Measurements from ENCODE around the gene RPS6KA5. TPM values are rescaled to one million over a fixed set of nuclear protein-coding genes. Genes with fewer than 3 reads are reported as not detected.

RPS6KA5 gene
- total and polyA plus RNA-seq, 5 experiments from 2014 or later, result 12.3 to 23.2 (median 14.5) TPM

DNA sequence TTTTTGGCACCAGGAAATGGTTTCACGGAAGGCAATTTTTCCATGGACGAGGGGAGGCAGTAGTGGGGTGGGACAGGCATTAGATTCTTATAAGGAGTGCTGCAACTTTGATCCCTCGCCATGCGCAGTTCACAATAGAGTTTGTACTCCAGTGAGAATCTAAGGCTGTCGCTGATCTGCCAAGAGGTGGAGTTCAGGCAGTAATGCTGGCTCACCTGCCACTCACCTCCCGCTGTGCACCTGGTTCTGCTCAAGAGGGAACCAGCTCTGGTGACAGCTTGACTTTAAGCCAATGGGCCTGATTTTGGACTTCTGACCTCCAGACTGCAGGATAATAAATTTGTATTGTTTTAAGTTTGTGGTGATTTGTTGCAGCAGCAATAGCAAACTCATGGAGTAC lies 163.4 kb downstream of the RPS6KA5 start:
- DNase-seq (no peak), ATAC-seq (no peak)
- Mint-ChIP-seq H3K27ac (no peak overlapping the region), H3K4me3 (no peak overlapping the region), H3K9me3 (no peaks in the 10 kb centered on the region), H3K36me3 (peaks cover 0 to 76% (median 26%) of the 10 kb centered on the region in 3 donors), H3K27me3 (no peaks in the 10 kb centered on the region), H3K4me1 (no peaks in the 10 kb centered on the region)
- POLR2A ChIA-PET, result no interaction called here

DNA sequence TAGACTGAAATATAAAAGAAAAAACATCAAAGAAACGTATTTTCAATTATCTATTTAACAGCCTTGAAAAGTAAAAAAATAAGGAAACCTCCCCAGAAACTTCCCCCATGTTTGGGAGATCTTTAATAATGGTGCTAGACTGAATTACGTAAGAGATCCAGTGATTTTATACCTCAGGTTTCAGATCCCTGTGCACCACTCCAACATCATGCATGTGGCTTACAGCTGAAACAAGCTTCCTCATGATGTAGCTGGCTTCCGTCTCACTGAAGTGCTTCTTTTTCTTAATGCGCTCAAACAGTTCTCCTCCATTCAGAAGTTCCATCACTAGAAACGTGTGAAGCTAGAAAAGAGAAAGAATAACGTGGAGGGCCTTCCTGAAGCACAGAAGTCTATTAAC lies 166.2 kb downstream of the RPS6KA5 start:
- DNase-seq (no peak), ATAC-seq (no peak)
- Mint-ChIP-seq H3K4me3 (no peak overlapping the region), H3K4me1 (no peaks in the 10 kb centered on the region), H3K27ac (no peak overlapping the region), H3K36me3 (peaks cover 0 to 71% (median 23%) of the 10 kb centered on the region in 3 donors), H3K27me3 (no peaks in the 10 kb centered on the region), H3K9me3 (no peaks in the 10 kb centered on the region)
- POLR2A ChIA-PET, result no interaction called here

DNA sequence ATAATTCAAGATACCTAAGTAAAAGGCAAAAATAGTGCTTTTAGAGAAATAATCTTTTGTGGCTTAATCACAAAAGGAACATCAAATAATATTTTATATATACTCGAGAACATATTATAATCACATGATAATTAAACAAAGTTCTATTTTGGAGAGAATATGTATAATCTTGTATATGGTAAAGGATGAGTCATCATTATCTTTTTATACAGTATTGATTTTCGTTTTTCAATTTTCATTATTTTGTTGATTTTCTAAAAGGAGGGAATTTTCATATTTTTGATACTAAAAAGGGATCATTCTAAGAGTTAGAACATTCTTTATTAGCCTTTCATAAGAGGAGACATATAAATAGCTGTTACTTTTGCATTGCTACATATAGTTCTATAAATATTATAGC lies 166.9 kb downstream of the RPS6KA5 start:
- Mint-ChIP-seq H3K27me3 (no peaks in the 10 kb centered on the region), H3K36me3 (peaks cover 0 to 71% (median 20%) of the 10 kb centered on the region in 3 donors), H3K4me1 (no peaks in the 10 kb centered on the region), H3K4me3 (no peak overlapping the region), H3K9me3 (no peaks in the 10 kb centered on the region), H3K27ac (no peak overlapping the region)
- DNase-seq, result no peak
- POLR2A ChIA-PET, result no interaction called here
- ATAC-seq, result no peak

DNA sequence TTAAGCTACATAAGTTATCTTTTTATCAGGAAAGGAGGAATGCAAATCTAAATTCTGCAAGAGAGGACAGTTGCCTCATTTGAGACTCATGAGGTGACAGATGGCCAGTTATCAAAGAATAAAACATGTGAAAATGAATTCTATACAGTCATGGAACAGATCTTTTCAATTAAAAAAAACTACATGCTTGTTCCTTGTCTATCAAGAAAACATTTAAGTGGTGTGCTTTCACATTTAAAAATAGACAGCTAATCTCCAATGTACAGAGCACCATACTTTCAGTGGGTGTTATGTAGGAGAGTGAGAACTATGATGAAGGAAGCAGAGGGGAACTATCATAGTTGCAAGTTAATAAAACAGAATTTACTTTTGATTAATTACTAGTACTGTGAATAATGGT lies 167.5 kb downstream of the RPS6KA5 start:
- H3K4me1 Mint-ChIP-seq, result no peaks in the 10 kb centered on the region
- H3K4me3 Mint-ChIP-seq, result no peak overlapping the region
- H3K27ac Mint-ChIP-seq, result peak overlapping the region in 2 of 10 donors; percentile 33 to 58
- no peaks in the 10 kb centered on the region for H3K27me3 Mint-ChIP-seq
- ATAC-seq (no peak), DNase-seq (no peak)
- H3K9me3 Mint-ChIP-seq, result no peaks in the 10 kb centered on the region
- POLR2A ChIA-PET, result no interaction called here
- peaks cover 0 to 67% (median 16%) of the 10 kb centered on the region in 3 donors for H3K36me3 Mint-ChIP-seq

DNA sequence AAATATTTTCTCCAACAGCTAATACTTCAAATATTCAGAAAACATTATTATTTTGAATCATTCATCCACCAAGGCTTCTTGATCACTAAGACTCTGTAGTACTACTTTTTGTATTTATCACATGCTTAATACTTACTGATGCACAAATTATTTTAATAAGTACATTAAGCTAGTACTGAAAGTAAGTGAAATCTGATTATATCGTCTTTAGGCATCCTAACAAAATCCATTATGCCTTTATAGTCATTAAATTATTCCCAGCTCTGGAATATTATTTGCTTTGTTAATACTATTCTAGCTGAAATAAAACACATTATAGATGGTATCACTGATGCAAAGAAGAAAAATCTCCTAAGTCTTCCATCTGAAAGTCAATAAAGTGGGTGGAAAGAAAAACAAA lies 169.1 kb downstream of the RPS6KA5 start:
- POLR2A ChIA-PET, result no interaction called here
- H3K9me3 Mint-ChIP-seq, result no peaks in the 10 kb centered on the region
- DNase-seq (no peak), ATAC-seq (no peak)
- no peak overlapping the region for H3K4me3 Mint-ChIP-seq
- peaks cover 0 to 60% (median 13%) of the 10 kb centered on the region in 3 donors for H3K36me3 Mint-ChIP-seq
- no peaks in the 10 kb centered on the region for H3K27me3 Mint-ChIP-seq
- H3K4me1 Mint-ChIP-seq, result no peaks in the 10 kb centered on the region
- peak overlapping the region in 1 of 10 donors; percentile 3 for H3K27ac Mint-ChIP-seq

DNA sequence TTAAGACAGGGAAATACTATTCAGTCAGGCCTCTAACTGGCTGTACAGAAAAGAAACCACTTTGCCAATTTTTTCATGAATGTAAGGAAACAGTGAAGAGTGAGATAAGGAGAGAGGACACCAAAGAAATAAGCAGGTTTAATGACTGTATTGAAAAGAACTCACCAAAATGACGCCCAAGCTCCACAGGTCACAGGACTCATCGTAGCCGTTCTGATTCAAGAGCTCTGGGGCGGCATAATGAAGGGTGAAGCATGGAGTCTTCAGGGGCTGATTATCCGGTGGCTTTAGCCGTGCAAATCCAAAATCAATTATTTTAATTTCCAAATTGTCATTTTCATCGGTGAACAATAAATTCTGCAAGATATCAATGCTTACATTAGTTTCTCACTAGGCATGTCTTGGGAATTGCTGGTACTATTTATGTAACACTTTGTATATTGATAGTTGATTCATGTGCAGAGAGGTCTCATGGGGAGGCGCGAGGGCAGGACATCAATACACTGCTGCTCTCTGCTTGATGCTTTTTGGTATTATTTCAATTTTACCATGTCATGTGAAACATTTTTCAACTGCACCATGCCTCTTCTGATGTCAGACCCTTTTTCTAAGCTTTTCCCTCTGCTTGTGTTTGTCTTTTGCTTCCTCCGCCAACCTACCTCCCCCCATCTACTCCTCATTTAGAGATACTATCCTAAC lies 170.0 kb downstream of the RPS6KA5 start:
- Mint-ChIP-seq H3K36me3 (peaks cover 0 to 52% (median 11%) of the 10 kb centered on the region in 3 donors), H3K27me3 (no peaks in the 10 kb centered on the region), H3K27ac (peak overlapping the region in 2 of 10 donors; percentile 3 to 15), H3K9me3 (no peaks in the 10 kb centered on the region), H3K4me3 (no peak overlapping the region), H3K4me1 (no peaks in the 10 kb centered on the region)
- POLR2A ChIA-PET, result no interaction called here
- ATAC-seq (no peak), DNase-seq (no peak)

DNA sequence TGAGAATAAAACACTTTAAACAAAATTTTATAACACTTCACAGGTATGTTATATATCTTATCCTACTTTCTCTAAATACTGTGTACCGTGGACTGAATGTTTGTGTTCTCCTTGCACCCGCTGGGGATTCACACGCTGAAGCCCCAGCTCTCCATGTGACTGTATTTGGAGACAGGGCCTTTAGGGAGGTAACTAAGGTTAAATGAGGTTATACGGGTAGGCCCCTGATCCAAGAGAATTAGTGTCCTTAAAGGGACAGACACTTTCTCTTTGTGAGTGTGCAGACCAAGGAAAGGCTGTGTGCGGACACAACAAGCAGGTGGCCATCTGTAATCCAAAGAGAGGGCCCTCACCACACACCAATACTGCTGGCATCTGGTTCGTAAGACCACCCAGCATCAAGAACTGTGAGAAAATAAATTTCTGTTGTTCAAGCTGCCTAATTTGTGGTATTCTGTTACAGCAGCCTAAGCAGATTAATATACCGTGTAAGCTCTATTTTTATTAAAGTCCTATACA lies 174.1 kb downstream of the RPS6KA5 start:
- H3K27ac Mint-ChIP-seq, result no peak overlapping the region
- ATAC-seq, result no peak
- POLR2A ChIA-PET, result no interaction called here
- peaks cover 0 to 15% (median 9%) of the 10 kb centered on the region in 9 donors for H3K9me3 Mint-ChIP-seq
- H3K4me3 Mint-ChIP-seq, result no peak overlapping the region
- DNase-seq, result no peak
- no peaks in the 10 kb centered on the region for H3K4me1 Mint-ChIP-seq
- H3K27me3 Mint-ChIP-seq, result no peaks in the 10 kb centered on the region
- peaks cover 9 to 47% (median 31%) of the 10 kb centered on the region in 3 donors for H3K36me3 Mint-ChIP-seq

DNA sequence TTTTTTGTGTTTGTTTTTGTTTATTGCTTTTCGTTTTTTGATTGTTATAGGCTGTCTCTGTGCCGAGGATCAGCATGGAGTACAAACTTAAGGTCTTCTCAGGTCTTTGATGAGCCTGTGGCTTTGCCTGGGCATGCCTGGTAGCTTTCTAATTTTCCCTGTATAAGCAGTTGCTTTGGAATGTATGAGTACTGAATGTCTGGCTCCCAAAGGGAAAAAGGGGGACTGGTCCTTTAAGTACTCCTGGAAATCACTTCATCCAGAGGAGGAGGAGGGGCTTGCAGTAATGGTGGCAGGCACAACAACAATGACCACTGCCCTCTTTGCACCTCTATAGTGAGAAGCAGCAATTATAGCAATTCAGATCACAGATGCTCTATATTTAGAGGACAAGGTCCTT lies 176.7 kb downstream of the RPS6KA5 start:
- Mint-ChIP-seq H3K27me3 (no peaks in the 10 kb centered on the region), H3K4me3 (peak overlapping the region in 1 of 10 donors; percentile 56), H3K9me3 (peaks cover 0 to 15% (median 9%) of the 10 kb centered on the region in 9 donors), H3K27ac (no peak overlapping the region), H3K4me1 (peaks cover 0 to 2% (median 0%) of the 10 kb centered on the region in 4 donors), H3K36me3 (peaks cover 9 to 43% (median 38%) of the 10 kb centered on the region in 3 donors)
- DNase-seq, result no peak
- no peak for ATAC-seq
- POLR2A ChIA-PET, result no interaction called here

DNA sequence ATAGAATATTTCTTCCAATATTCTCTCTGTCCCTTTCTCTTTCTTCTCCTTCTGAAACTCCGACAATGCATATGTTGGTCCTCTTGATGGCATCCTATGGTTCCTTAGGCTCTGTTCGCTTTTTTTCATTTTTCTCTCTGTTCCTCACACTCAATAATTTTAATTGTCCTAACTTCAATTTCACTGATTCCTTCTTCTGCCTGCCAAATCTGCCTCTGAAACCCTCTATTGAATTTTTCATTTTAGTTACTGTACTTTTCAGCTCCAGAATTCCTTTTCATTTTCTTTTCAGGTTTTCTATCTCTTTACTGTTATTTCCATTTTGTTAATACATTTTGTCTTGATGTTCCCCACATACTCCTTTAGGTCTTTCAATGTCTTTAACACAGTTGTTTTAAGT lies 177.2 kb downstream of the RPS6KA5 start:
- no peak for DNase-seq
- ATAC-seq, result no peak
- no peak overlapping the region for H3K27ac Mint-ChIP-seq
- peaks cover 0 to 15% (median 9%) of the 10 kb centered on the region in 9 donors for H3K9me3 Mint-ChIP-seq
- POLR2A ChIA-PET, result no interaction called here
- peaks cover 0 to 2% (median 0%) of the 10 kb centered on the region in 4 donors for H3K4me1 Mint-ChIP-seq
- peaks cover 9 to 41% (median 36%) of the 10 kb centered on the region in 3 donors for H3K36me3 Mint-ChIP-seq
- H3K27me3 Mint-ChIP-seq, result no peaks in the 10 kb centered on the region
- no peak overlapping the region for H3K4me3 Mint-ChIP-seq

DNA sequence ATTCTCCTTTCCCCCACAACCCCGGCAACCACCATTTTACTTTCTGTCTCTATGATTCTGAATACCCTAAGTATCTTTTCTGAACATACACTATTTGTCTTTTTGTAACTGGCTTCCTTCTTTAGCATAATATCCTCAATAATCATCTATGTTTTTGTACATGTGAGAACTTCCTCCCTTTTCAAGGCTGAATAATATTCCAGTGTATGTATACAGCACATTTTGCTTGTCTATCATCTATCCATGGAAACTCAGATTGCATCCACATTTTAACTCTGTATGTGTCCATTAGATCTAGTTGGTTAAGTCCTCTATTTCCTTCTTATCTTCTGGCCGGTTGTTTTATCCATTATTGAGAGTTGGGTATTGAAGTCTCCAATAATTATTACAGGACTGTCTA lies 180.2 kb downstream of the RPS6KA5 start:
- Mint-ChIP-seq H3K36me3 (peaks cover 18 to 56% (median 39%) of the 10 kb centered on the region in 3 donors), H3K4me1 (peaks cover 0 to 2% (median 0%) of the 10 kb centered on the region in 4 donors), H3K4me3 (no peak overlapping the region), H3K27ac (no peak overlapping the region), H3K27me3 (no peaks in the 10 kb centered on the region), H3K9me3 (peaks cover 0 to 15% (median 9%) of the 10 kb centered on the region in 9 donors)
- ATAC-seq (no peak), DNase-seq (no peak)
- POLR2A ChIA-PET, result no interaction called here

DNA sequence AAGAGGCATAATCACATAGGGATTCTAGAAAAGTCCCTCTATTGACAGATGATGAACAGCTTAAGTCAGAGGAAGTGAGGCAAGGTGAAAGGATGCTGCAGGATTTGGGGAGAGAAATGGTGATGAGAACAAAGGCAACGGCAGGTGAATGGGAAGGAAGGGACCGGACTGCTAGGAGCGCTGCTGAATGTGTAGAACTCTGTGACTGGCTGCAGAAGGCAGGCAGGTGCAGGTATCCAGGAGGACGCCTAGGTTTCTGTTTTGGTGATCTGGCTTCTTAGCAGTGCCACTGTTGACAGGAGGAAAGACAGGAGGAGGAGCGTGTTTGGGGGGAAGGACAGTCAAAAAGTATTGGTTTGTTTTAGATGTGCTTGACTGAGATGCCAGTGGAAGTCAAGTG lies 185.8 kb downstream of the RPS6KA5 start:
- Mint-ChIP-seq H3K4me3 (no peak overlapping the region), H3K27ac (peak overlapping the region in 1 of 10 donors; percentile 21), H3K4me1 (no peaks in the 10 kb centered on the region), H3K9me3 (no peaks in the 10 kb centered on the region), H3K27me3 (no peaks in the 10 kb centered on the region), H3K36me3 (peaks cover 21 to 58% (median 55%) of the 10 kb centered on the region in 3 donors)
- no peak for ATAC-seq
- no peak for DNase-seq
- POLR2A ChIA-PET, result no interaction called here

DNA sequence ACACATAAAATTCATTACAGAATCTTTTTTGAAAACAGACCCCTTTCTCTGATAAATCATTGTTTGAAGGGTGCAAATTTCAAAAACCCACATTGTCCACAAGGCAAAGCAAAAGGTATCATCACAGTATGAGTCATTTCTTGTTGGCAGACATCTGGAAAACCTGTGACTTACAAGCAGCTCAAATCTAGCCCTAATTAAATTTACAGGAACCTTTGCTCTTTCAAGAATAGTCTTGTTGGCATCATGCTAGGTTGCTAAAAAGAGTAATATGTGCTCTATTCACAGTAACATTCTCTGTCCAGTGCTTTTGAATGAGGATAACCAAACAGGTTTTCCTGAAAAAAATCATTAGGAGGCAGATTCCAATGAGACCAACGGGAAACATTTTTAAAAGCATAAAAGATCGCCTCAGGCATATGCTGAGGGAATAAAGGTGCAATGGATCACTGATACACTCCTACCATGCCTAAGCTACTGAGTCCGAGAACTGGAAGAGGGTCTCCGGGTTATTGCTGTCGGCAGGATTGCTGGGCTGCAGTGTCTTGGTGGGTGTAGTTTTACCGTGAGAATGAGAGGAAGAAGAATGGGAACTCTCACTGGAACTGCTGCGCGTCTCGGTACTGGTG lies 188.7 kb downstream of the RPS6KA5 start:
- no peak overlapping the region for H3K4me3 Mint-ChIP-seq
- H3K27ac Mint-ChIP-seq, result no peak overlapping the region
- H3K36me3 Mint-ChIP-seq, result peaks cover 19 to 54% (median 40%) of the 10 kb centered on the region in 3 donors
- DNase-seq (no peak), ATAC-seq (no peak)
- no peaks in the 10 kb centered on the region for H3K4me1 Mint-ChIP-seq
- no peaks in the 10 kb centered on the region for H3K9me3 Mint-ChIP-seq
- POLR2A ChIA-PET, result no interaction called here
- H3K27me3 Mint-ChIP-seq, result no peaks in the 10 kb centered on the region

DNA sequence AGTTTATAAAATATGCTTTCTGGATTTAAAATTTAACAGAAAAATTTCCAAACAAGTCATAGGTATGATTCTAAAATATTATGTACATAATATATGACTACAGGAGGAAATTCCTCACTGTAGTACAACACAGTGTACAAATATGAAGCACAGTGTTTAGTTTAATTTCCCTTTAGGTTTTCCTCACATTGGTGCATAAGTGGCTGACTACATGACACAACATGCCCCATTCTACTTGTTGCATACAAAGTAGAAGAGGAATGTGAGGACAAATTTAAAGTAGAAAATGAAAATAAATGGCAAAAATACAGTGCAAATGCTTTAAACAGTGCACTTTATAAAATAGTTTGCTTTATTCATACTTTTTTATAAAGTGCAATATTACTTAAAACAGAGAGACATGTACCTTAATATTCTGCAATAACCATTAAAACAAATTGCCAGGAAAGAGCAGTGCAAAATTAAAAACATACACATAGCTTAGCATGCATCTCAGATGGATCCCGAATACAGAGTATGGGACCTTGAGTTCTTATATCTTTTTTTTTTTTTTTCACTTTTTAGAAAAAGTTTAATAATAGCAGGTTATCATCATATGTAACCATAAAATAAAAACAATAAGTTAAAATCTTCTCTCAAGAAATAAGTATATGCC lies 189.4 kb downstream of the RPS6KA5 start:
- Mint-ChIP-seq H3K9me3 (no peaks in the 10 kb centered on the region), H3K27me3 (no peaks in the 10 kb centered on the region), H3K36me3 (peaks cover 13 to 48% (median 34%) of the 10 kb centered on the region in 3 donors), H3K27ac (no peak overlapping the region), H3K4me3 (no peak overlapping the region), H3K4me1 (no peaks in the 10 kb centered on the region)
- no peak for ATAC-seq
- no peak for DNase-seq
- POLR2A ChIA-PET, result no interaction called here
